GM18951 (cell line): Measurements from ENCODE around the gene CORO6.

Experiments
- POLR2A ChIP-seq: IDR thresholded peaks from 4 replicates; pipeline ENCODE4 v1.6.1; 2011; ENCODE audit warnings: mild to moderate bottlenecking; ENCODE audit not compliant: insufficient read length, insufficient read depth; ENCODE audit errors: extremely low read depth
- in situ Hi-C: fragments of 300-500 bp; cut with MboI; formaldehyde crosslinking; loops from one replicate; pipeline ENCODE4 v1.12.0; 2022; ENCODE audit warnings: low sequenced_read_pairs, mixed read lengths, inconsistent platforms; ENCODE audit not compliant: unreplicated experiment

Gene CORO6

DNA sequence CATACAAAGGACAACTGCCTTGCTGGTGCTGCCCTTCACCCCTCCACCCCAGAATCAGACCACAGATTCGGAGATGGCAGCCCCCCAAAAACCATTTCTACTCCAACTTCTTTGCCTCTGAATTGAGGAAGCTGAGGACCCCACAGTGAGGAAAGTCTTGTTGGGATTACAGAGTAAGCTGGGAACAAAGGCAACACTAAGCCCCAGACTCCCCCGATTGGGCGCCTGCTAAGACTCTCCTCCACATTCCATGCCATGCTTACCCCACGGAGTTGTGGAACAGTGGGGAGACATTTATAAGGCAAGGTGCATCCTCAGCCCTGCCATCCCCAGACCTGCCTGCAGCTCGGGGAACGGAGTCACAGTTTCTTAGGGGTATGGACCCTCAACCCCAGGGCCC is 35.1 kb downstream of the CORO6 start:
- in situ Hi-C loops, result no loop called here

DNA sequence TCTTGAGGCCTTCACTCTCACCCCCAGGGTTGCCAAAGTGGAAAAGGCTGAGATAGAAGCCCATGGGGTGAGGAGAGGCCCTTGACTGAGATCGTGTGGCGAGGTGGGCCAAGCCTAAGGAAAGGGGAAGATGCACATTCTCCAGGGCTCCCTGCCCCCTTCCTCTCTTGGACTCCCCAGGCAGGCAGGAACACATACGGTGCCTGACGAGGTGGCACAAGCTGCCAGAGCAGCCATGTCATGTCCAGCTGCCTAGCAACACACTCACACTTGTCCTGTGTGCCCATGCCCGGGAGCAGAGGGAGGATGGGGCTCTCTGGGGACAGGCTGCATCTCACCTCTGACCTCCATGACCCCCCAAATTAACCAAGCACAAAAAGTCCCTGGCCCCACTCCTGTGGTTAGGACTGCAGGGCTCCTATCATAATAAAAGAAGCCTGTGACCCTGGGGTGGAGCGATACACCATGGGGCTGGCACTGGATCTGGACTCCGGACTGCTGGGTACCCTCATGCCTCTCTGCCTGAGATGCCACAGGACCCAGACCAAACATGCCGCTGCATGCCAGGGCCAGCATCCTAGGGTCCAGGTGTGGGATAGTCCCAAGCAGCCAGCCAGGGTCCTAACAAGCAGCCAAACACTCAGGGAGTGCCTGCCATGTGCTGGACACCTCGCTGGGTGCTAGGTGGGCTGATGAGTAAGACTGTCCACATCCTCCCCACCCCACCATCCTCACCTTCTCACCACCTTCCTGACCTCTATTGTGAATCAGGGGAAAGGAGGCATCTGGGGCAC is 35.8 kb downstream of the CORO6 start:
- in situ Hi-C loops, result no loop called here

More for the DNA sequence above, 35.1 kb downstream of the CORO6 start:
- no peak for TF ChIP-seq POLR2A

DNA sequence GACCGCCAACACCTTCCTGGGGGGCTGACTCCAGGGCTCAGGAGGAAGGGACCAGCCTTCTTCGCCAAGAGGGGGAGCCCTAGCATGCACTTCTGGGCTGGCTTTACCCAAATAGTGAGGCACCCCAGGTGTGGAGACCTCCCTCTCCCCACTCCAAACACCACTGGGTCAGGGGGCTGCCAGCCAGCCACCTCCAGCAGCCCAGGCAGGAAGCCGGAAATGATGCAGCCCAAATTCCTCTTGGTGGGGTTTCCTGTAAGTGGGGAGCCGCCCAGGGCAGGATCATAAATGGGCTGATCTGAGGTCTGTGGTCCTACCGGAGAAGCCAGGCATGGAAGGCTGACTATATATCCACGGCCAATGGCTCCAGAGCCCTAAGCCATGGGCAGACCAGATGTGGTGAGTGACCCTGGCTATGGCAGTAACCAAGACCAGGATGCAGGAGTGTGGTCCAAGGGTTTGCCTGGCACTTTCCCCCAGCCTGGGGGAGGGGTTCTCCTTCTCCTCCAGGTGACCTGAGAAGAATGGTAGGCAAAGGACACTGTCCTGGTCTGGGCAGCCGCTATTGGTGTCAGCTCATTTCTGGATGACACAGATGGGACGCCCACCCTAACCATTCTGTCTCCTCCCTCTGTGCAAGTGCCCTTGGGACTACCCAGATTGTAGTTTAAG is 37.5 kb downstream of the CORO6 start:
- no peak for TF ChIP-seq POLR2A
- in situ Hi-C loops, result no loop called here

More for the DNA sequence above, 35.8 kb downstream of the CORO6 start:
- TF ChIP-seq POLR2A, result no peak

DNA sequence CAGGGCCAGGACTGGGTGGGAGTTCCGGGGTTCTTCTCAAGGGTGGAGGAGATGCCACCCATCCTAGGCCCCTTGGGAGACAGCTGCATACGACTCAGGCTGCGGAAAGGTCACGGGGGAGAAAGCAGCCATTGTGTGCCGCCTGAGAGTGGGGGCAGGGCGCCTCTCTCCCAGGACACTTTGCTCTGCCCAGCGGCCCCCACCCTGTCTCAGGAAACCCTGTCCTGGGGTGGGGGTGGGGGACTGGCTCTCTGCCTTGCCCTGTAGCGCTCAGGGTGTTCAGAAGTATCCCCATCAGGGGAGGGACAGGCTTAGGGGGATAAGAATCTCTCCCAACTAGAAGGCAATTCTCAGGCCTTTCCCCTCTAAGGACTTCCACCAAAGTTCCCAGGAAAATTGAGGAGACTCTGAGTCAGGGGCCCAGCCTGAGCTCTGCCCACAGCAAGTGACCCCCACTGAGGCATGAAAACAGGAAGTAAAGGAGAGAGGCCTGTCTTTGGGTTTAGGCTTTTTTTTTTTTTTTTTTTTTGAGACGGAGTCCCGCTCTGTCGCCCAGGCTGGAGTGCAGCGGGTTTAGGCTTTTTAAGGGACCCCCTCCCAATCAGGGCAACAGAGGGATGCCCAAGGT is 38.1 kb downstream of the CORO6 start:
- no peak for TF ChIP-seq POLR2A
- in situ Hi-C loops, result no loop called here

DNA sequence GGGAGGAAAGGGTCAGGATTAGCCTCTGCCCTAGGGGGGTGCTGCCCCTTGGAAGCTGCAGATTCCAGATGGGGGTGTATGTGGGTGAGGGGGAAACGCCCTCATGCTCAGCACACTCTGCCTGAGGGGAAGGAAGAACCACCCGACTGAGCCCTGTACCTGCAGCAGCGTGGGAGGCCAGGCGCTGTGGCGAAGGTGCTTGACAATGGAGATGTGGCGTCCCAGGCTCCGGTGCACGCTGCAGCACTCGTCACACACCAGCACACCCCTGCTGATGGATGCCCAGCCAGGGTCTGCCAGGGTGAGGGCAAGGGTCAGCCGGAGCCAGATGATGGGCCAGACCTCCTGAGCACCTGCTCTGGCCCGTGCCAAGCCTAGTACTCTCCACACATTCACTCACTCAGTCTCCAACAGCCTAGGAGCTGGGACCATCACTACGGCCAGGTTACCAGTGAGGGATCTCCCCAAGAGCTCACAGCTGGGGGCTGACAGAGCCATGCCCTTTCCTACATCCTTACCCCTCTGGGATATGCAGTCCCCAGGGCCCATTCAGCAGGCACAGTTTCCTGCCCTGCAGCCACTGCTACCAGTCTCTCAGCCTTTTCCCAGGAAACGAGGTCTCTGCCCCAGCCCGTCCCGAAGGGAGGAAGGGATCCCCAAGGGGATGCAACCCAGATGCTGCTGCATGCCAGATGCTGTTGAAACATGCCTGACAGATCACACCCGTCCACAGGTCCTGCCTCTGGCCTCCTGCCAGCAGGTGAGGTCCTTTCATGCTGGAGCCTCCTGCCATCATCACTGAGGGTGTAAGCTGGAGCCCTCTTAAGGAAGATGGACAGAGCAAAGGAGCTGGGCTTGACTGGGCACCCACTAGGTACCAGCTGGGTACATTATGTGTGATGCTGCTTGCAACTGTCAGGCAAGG is 39.1 kb downstream of the CORO6 start:
- in situ Hi-C loops, result no loop called here
- TF ChIP-seq POLR2A, result no peak

DNA sequence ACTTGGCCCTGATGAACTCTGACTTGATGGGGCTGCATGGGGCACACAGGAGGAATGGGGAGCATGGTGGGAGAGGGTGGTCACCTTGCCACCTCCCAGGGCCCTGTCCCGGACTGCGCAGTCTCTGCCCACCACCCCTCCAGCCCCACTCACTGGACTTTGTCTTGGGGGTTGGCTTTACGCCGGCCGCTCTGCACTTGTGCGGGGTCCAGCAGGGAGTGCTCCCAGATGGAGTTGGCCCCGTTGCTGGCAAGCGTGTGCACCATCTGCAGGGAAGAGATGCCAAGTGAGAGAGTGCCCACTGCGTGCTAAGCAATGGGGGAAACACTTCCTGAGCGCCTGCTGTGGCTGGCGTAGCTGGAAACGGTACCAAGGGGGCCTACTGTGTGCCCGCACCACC is 39.9 kb downstream of the CORO6 start:
- TF ChIP-seq POLR2A, result no peak
- in situ Hi-C loops, result no loop called here

DNA sequence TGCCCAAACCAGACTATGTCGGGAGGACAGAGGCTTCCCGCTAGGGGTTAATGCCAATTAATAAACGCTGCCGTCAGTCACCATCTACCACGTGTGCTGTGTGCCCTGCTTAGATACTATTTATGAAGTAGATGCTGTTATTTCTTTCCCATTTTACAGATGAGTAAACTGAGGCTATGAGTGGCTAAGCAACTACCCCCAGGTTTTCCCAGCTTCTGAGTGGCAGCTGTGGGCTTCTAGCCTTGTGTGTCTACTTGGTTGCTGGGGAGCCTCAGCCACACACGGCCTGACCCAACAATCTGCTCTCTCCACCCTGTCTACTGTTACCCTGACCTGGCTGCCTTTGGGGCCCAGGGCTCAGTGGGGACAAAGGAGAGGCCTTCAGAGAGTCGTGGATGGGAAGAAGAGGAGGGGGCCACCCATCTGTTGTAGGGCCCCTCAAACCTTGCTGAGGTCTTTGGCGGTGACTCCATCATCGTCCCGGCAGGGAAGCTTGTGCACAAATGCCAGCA is 40.4 kb downstream of the CORO6 start:
- in situ Hi-C loops, result no loop called here

DNA sequence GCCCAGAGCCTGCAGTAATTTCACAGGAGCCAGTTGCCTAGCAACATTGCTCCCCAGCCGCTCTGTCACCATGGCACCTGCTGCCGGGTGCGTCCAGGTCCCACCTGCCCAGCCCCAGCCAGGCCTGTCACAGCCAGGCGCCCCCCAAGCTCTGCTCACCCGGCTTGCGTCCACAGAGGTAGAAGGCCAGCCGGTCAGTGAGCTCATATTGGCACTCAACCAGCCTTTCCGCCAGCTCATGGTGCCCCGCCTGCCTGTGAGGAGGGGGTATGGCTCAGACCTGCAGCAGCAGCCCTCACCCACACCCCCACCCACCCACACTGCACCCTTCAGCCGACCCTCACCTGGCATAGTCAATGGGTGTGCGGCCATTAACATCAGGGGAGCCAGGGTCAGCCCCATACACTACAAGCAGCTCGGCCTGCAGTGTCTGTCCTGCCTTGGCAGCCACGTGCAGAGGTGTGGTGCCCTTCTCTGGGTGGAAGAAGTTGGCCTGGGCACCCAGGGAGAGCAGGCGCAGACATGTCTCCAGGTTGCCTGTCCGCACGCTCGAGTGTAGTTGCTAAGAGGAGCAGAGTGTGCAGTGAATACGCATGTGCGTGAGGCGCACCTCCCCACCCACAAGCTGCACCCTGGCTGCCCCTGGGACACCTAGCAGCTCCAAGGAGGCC is 41.0 kb downstream of the CORO6 start:
- in situ Hi-C loops, result no loop called here
- no peak for TF ChIP-seq POLR2A

More for the DNA sequence above, 40.4 kb downstream of the CORO6 start:
- TF ChIP-seq POLR2A, result no peak

DNA sequence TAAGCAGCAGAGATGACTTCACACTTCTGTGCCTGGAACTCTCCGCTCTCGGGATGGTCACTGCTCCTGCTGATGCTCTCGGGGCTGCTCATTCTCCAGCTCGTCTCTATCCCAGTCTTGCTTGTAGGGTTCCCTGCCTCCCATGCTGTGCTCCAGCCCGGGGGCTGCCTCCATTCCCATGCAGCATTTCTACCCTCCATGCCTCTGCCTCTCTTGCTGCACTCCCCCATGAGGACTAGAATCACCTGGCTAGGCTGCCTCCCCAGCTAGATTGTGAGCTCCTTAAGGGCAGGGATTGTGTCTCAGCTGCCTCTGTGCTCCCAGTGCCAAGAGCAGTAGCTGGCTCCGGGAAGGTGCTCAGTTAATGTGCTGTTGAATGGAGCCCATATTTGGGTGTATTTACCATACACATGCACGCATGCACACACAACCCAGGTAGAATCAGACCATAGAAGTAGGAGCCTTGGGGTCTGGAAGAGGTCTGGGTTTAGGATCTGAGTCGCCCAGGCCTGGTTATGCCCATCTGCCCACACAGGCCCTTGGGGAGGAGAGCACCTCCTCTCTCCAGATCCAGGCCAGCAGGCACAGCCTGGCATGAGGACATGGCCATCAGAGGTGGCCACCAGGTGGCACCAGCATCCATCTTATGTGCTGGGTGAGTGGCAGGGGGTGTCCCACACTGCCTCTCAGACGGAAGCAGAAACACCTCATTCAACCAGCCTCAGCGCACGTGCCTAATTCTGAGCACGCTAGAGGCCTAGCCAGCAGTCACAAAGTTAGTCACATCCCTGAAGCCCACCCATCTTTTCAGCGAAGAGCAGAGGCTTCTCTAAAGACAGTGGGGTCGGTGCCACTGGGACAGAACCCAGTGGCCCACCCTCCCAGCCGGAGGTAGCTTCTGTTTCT is 42.6 kb downstream of the CORO6 start:
- TF ChIP-seq POLR2A, result no peak
- in situ Hi-C loops, result no loop called here

DNA sequence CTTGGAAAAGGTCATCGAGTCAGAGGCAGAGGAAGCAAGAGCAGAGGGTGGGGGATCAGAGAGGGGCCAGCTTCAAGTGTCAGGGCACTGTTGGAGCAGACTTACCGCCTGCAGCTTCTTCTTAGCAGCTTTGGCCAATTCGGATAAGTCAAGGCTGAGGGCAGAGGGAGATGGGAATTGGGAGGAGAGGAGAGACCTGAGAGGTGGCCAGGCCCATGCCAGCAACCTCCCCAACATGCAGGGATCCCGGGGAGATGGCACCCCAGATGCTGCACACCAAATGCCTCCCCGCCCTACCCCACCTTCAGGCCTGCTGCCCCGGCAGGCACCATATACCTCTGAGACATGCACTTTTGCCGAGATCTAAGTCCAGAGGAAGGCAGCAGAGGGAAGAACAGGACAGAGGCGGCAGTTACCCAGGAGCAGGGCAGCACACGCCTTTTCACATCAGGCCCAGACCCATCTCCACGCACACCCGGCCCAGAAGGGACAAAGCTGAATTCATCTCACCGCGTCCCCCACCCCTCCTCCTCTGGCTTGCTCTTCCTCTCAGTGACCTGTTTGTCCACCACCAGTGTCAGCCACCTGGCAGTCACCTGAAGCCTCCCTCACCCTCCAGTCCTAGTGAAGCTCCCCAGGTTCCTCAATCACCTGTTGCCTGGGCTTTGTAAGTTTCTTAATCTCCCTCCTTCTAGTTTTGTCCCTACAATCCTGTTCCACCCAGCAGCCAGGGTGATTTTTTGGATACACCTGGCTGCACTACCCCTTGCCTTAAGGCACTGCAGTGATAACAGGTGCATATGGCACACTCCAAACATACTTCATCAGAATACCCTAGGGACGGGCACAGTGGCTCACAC is 43.9 kb downstream of the CORO6 start:
- in situ Hi-C loops, result no loop called here

More for the DNA sequence above, 43.9 kb downstream of the CORO6 start:
- TF ChIP-seq POLR2A, result no peak
